Measurements from ENCODE around the gene NHERF2.

Gene NHERF2

GRCh38 chr16:2026461-2027023 is at the start of gene NHERF2:
NHERF2 (plus strand) TSS chr16:2026902; CDS start chr16:2027006, 104 bp downstream.
- DNase-seq, result peak; percentile 60

GRCh38 chr16:1976951-1977874 is 49.5 kb upstream of the NHERF2 start:
- DNase-seq, result no peak

GRCh38 chr16:1977875-1978268 is 48.8 kb upstream of the NHERF2 start:
- no peak for DNase-seq

- no peak for DNase-seq
These were observed 48.1 kb upstream of the NHERF2 start for GRCh38 chr16:1978476-1979120.

GRCh38 chr16:1979271-1980029 is 47.3 kb upstream of the NHERF2 start:
- DNase-seq, result peak; percentile 53

GRCh38 chr16:1980030-1980769 is 46.5 kb upstream of the NHERF2 start:
- DNase-seq, result no peak

GRCh38 chr16:1980770-1981087 is 46.0 kb upstream of the NHERF2 start:
- no peak for DNase-seq

- no peak for DNase-seq
These were observed 45.3 kb upstream of the NHERF2 start, which contains the start of gene NOXO1 for GRCh38 chr16:1981398-1981836. NOXO1 (minus strand) TSS chr16:1981469; CDS start chr16:1981179, 290 bp downstream.

GRCh38 chr16:1982013-1982433 is 44.7 kb upstream of the NHERF2 start:
- DNase-seq, result no peak

GRCh38 chr16:1982991-1983543 is 43.6 kb upstream of the NHERF2 start:
- no peak for DNase-seq

GRCh38 chr16:1983544-1984346 is 43.0 kb upstream of the NHERF2 start, which contains the start of gene GFER:
GFER (plus strand) TSS chr16:1984193; CDS start chr16:1984219, 26 bp downstream.
- DNase-seq, result peak; percentile 66

- DNase-seq, result no peak
These were observed 42.1 kb upstream of the NHERF2 start for GRCh38 chr16:1984347-1985225.

- no peak for DNase-seq
These were observed 41.1 kb upstream of the NHERF2 start for GRCh38 chr16:1985466-1986150.

GRCh38 chr16:1987198-1987597 is 39.5 kb upstream of the NHERF2 start:
- DNase-seq, result no peak

GRCh38 chr16:1989209-1990100 is 37.2 kb upstream of the NHERF2 start, which contains the start of gene SYNGR3:
SYNGR3 (plus strand) TSS chr16:1989970; CDS start chr16:1990103, 133 bp downstream.
- DNase-seq, result no peak

- no peak for DNase-seq
These were observed 36.7 kb upstream of the NHERF2 start for GRCh38 chr16:1990101-1990350.

GRCh38 chr16:1990351-1991134 is 36.2 kb upstream of the NHERF2 start:
- peak; percentile 57 for DNase-seq

Measured in activated T-cell treated with anti-CD3 and anti-CD28 coated beads, Interleukin-2, amount 50 U/mL, for 1 hour (primary cell).